OCI-LY7 (cell line): ENCODE measurements around the gene LDHAL6B.

Source experiments
- EZH2phosphoT487 ChIP-seq: fragments of 200-600 bp; sonication (generic); IDR thresholded peaks from 2 replicates; pipeline ENCODE4 v1.6.1; 2018; ENCODE audit warnings: low read depth, borderline replicate concordance, mild to moderate bottlenecking, mixed run types, antibody characterized with exemption, low read length, moderate library complexity, mixed read lengths
- TF ChIP-seq, protein P1 (sequence below): fragments of 200-600 bp; sonication (generic); conservative IDR thresholded peaks from 2 replicates; pipeline ENCODE4 v1.5.1; 2014; ENCODE audit warnings: mild to moderate bottlenecking, antibody characterized with exemption, low read length, moderate library complexity, mixed read lengths

DNA sequence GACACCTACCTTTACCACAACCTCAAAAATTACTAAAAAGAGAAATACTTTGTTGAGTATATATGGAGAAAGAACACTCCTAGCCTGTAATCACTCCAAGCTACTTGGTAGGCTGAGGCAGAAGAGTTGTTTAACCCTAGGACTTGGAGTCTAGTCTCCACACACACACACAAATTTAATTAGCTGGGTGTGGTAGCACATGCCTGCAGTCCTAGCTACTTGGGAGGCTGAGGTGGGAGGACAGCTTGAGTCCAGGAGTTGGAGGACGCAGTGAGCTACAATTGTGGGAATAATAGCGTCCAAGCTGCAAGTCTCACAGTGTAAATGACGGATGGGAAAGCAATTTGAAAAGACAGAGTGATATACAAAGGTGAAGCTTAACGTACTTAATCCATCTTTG lies 50.5 kb downstream of the LDHAL6B start:
- TF ChIP-seq, protein P1, sequence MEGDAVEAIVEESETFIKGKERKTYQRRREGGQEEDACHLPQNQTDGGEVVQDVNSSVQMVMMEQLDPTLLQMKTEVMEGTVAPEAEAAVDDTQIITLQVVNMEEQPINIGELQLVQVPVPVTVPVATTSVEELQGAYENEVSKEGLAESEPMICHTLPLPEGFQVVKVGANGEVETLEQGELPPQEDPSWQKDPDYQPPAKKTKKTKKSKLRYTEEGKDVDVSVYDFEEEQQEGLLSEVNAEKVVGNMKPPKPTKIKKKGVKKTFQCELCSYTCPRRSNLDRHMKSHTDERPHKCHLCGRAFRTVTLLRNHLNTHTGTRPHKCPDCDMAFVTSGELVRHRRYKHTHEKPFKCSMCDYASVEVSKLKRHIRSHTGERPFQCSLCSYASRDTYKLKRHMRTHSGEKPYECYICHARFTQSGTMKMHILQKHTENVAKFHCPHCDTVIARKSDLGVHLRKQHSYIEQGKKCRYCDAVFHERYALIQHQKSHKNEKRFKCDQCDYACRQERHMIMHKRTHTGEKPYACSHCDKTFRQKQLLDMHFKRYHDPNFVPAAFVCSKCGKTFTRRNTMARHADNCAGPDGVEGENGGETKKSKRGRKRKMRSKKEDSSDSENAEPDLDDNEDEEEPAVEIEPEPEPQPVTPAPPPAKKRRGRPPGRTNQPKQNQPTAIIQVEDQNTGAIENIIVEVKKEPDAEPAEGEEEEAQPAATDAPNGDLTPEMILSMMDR, result no peak
- no peak for TF ChIP-seq EZH2phosphoT487
